T-helper 1 cell treated with Interleukin-12 subunit alpha and Interleukin-12 subunit beta and Interleukin-4 antibody, amounts not matched to agents 30 μg/mL and 1 μg/mL, for 36 hours (primary cell): ENCODE measurements around the gene NR6A1.

ENCODE experiments used
- H3K27ac Mint-ChIP-seq: one replicate; pipeline ENCODE4 v1.8.0; 2021; ENCODE audit warnings: mild to moderate bottlenecking, mixed read lengths
- H3K27me3 Mint-ChIP-seq: one replicate; pipeline ENCODE4 v1.8.0; 2021; ENCODE audit warnings: low read depth, mixed read lengths
- H3K36me3 Mint-ChIP-seq: one replicate; pipeline ENCODE4 v1.8.0; 2021; ENCODE audit warnings: low read depth, mixed read lengths
- H3K4me1 Mint-ChIP-seq: one replicate; pipeline ENCODE4 v1.8.0; 2021; ENCODE audit warnings: low read depth, mixed read lengths
- H3K4me3 Mint-ChIP-seq: one replicate; pipeline ENCODE4 v1.8.0; 2021; ENCODE audit warnings: mild to moderate bottlenecking, moderate library complexity, mixed read lengths
- H3K9me3 Mint-ChIP-seq: one replicate; pipeline ENCODE4 v1.8.0; 2021; ENCODE audit warnings: mixed read lengths

Gene NR6A1

DNA sequence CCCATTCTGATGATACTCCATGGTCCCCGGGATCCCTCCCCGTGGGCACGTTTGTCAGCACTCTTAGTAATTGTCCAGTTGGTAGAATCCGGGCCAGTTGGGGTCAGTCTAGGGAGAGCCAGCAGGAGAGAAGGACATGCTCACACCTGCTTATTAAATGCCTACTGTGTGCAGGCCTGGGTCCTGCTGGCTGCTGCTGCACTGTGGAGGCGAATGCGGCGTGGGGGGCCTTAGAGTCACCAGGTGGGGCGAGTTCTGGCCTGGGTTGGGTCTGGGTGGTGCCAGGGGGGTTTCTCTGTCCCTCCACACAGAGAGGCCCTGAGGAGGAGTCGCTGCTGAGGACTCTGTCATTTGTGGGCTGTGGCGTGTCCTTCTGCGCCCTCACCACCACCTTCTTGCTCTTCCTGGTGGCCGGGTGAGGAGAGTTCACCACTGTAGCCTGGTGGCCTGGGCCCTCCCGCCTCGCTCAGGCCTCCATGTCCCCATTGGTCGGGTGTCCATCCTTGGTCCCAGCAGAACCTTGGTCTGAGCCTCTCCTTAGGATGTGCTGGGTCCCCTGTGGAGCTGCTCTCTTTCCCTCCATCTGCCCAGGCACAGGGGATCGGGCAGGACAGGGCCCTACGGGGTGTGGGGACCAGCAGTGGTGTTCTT, 303.6 kb downstream of the NR6A1 start:
- Mint-ChIP-seq H3K9me3 (no peaks in the 10 kb centered on the region), H3K27me3 (peaks cover 14% of the 10 kb centered on the region), H3K4me1 (no peaks in the 10 kb centered on the region), H3K27ac (no peak overlapping the region), H3K36me3 (no peaks in the 10 kb centered on the region), H3K4me3 (no peak overlapping the region)
